ENCODE data around the gene FAM76B.

Gene FAM76B

DNA sequence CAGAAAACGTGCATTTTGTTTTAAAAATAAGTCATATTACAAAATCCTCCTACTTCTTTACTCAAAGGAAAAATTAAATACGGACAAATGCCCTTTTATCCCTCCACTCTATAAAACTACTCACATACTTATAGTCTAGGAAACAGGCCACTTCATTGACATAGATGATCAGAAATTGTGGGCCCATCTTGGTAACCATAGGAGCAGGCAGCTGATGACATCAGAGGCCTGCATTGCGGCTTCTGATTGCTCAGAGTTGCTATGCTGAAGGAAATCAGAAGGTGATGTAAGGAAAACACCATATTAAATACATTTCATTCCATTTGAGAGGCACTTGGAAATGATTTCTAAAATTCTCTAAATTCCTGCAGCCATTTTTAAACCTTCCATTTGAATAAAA lies 27.0 kb downstream of the FAM76B start:
- no peak overlapping the region for H3K4me3 ChIP-seq (ENCODE audit: low read depth, low read length)
- TF ChIP-seq POLR2A (IDR thresholded peaks at IDR 0.05; ENCODE audit: extremely low read depth, insufficient read length), result no peak
- TF ChIP-seq, protein P1, sequence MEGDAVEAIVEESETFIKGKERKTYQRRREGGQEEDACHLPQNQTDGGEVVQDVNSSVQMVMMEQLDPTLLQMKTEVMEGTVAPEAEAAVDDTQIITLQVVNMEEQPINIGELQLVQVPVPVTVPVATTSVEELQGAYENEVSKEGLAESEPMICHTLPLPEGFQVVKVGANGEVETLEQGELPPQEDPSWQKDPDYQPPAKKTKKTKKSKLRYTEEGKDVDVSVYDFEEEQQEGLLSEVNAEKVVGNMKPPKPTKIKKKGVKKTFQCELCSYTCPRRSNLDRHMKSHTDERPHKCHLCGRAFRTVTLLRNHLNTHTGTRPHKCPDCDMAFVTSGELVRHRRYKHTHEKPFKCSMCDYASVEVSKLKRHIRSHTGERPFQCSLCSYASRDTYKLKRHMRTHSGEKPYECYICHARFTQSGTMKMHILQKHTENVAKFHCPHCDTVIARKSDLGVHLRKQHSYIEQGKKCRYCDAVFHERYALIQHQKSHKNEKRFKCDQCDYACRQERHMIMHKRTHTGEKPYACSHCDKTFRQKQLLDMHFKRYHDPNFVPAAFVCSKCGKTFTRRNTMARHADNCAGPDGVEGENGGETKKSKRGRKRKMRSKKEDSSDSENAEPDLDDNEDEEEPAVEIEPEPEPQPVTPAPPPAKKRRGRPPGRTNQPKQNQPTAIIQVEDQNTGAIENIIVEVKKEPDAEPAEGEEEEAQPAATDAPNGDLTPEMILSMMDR (IDR thresholded peaks at IDR 0.05; ENCODE audit: low read depth, low read length), result no peak
- no peak for TF ChIP-seq MYC (IDR thresholded peaks at IDR 0.05; ENCODE audit: low read depth, low read length)
- TF ChIP-seq, protein P2, sequence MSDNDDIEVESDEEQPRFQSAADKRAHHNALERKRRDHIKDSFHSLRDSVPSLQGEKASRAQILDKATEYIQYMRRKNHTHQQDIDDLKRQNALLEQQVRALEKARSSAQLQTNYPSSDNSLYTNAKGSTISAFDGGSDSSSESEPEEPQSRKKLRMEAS (IDR thresholded peaks at IDR 0.05; ENCODE audit: low read depth, low read length), result no peak
- no peak for DNase-seq (ENCODE audit: low read depth)

DNA sequence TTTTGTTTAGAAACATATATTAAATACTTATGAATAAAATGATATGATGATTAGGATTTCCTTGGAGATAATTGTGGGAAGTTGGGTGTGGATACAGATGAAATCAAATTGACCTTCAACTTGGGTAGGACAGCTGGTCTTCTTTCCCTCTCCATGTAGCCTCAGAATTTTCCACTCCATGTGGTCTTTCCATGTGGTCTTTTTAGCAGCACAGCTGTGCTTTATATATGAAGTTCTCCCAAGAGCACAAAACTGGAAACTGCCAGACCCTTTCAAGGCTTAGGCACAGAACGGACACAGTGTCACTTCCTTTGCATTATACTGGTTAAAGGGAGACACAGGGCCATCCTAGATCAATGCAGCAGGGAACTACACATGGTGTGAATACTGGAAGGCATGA lies 28.6 kb downstream of the FAM76B start:
- TF ChIP-seq, protein P1 (IDR thresholded peaks at IDR 0.05; ENCODE audit: low read depth, low read length), result no peak
- TF ChIP-seq POLR2A (IDR thresholded peaks at IDR 0.05; ENCODE audit: extremely low read depth, insufficient read length), result no peak
- no peak for TF ChIP-seq MYC (IDR thresholded peaks at IDR 0.05; ENCODE audit: low read depth, low read length)
- TF ChIP-seq, protein P2 (IDR thresholded peaks at IDR 0.05; ENCODE audit: low read depth, low read length), result no peak
- DNase-seq (ENCODE audit: low read depth), result no peak
- H3K4me3 ChIP-seq (ENCODE audit: low read depth, low read length), result no peak overlapping the region

DNA sequence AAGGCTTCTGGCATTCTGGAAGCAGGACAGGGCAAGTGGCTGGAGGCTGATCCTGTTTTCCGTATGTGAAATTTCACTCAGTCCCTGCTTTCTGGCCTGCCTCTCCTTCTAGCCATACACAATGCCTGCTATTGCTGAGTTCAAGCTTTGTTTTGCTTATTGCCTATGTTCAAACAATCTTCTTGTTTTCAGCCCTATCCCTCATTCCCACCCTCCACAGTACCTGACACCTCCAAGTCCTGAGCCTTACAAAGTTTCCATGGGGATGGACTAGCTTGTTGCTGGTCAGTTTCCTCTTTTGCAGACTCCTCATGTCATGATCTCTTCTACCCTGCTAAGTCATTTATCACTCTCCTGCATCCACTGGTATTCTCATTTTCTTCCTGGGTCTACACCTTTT lies 38.1 kb downstream of the FAM76B start:
- DNase-seq (ENCODE audit: low read depth), result no peak
- H3K4me3 ChIP-seq (ENCODE audit: low read depth, low read length), result no peak overlapping the region
- no peak for TF ChIP-seq POLR2A (IDR thresholded peaks at IDR 0.05; ENCODE audit: extremely low read depth, insufficient read length)
- TF ChIP-seq, protein P2 (IDR thresholded peaks at IDR 0.05; ENCODE audit: low read depth, low read length), result no peak

DNA sequence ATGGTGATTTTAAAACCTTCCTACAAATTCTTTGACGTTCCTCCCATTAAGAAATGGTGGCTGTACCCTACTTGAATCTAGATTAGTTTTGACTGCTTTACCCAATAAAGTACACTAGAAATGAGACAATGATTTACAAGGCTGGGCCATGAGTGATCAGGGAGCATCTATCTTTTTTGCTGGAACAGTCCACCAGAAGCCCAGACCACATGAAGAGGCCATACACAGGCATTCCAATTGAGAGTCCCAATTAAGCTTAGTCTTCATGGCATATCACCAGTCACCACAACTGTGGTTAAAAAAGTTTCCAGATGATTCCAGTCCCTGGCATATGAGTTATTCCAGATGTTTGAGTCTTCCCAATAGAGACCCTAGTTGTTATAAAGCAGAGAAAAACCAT lies 39.5 kb downstream of the FAM76B start:
- DNase-seq (ENCODE audit: low read depth), result no peak
- no peak for TF ChIP-seq POLR2A (IDR thresholded peaks at IDR 0.05; ENCODE audit: extremely low read depth, insufficient read length)
- TF ChIP-seq MYC (IDR thresholded peaks at IDR 0.05; ENCODE audit: low read depth, low read length), result no peak
- TF ChIP-seq, protein P1 (IDR thresholded peaks at IDR 0.05; ENCODE audit: low read depth, low read length), result no peak
- TF ChIP-seq, protein P2 (IDR thresholded peaks at IDR 0.05; ENCODE audit: low read depth, low read length), result no peak

DNA sequence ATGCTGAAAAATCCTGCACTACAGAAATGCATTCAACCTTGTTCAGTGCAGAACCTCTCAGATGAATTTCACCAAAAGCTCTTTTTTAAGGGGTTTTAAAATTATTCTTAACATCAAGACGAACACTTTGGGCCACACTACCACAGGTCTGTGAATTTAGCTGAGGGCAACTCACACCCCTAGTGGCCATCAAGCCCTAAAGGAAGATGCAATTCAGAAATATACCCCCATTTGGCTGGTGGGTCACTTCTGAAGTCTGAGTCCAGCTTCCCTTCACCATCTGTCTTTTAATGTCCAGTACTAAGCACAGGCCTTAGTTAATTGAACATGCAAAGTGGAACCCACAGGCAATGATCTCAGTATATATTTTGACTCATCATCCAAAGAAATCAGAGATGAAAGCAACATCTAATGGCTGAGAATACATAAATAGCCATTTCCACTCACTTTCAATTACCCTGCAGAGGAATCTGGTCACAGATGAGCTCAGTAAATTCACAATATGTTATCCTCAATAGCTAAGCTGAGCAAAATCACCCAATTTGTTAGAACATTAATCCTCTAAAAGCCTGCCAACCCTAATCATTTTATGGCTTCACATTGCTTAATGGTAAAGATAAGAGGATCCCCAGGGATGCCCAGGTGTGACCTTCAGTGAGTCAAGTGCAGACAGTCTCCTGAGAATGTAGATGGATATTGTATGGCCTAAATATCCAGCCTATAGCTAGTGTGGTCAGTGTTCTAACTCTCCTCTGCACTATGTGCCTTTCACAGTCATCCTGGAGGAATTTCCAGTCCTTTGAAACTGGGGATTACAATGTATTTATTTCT lies 50.3 kb downstream of the FAM76B start:
- DNase-seq (ENCODE audit: low read depth), result no peak
- TF ChIP-seq MYC (IDR thresholded peaks at IDR 0.05; ENCODE audit: low read depth, low read length) (no peak), POLR2A (IDR thresholded peaks at IDR 0.05; ENCODE audit: extremely low read depth, insufficient read length) (no peak)
- TF ChIP-seq, protein P2 (IDR thresholded peaks at IDR 0.05; ENCODE audit: low read depth, low read length), result no peak
- TF ChIP-seq, protein P1 (IDR thresholded peaks at IDR 0.05; ENCODE audit: low read depth, low read length), result peak; percentile 34

More for the DNA sequence above, 39.5 kb downstream of the FAM76B start:
- no peak overlapping the region for H3K4me3 ChIP-seq (ENCODE audit: low read depth, low read length)

DNA sequence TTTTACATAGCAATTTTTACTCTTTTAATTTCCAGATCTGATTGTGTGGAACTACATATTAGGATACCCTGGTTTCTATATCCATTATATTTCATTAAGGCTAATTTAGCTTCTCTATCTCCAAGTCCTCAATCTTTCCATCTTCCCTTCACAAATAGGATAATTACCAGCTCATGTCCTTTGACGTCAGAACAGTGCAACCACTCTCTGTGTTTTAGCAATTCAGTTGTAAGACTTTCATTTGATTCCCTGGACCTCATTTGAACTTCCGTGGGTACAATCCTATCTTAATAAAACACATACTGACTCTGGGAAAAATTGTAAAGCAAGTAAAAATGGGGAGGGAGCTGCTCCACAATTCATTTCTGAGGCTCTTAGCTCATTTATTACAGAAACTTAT lies 52.8 kb downstream of the FAM76B start:
- TF ChIP-seq, protein P2 (IDR thresholded peaks at IDR 0.05; ENCODE audit: low read depth, low read length), result no peak
- no peak for TF ChIP-seq POLR2A (IDR thresholded peaks at IDR 0.05; ENCODE audit: extremely low read depth, insufficient read length)
- TF ChIP-seq, protein P1 (IDR thresholded peaks at IDR 0.05; ENCODE audit: low read depth, low read length), result no peak
- TF ChIP-seq MYC (IDR thresholded peaks at IDR 0.05; ENCODE audit: low read depth, low read length), result no peak
- DNase-seq (ENCODE audit: low read depth), result no peak
- H3K4me3 ChIP-seq (ENCODE audit: low read depth, low read length), result no peak overlapping the region

More for the DNA sequence above, 50.3 kb downstream of the FAM76B start:
- H3K4me3 ChIP-seq (ENCODE audit: low read depth, low read length), result no peak overlapping the region
